GM13976 (cell line): ENCODE measurements around the gene RERE.

Source experiments
- DNase-seq: peaks from one replicate; pipeline ENCODE4 v3.0.0; 2012; ENCODE audit warnings: low spot score
- CTCF ChIP-seq: IDR thresholded peaks from 2 replicates; pipeline ENCODE4 v1.5.1; 2012; ENCODE audit warnings: borderline replicate concordance, mild to moderate bottlenecking; ENCODE audit not compliant: insufficient read depth; ENCODE audit errors: extremely low read depth, missing control alignments, control extremely low read depth
- in situ Hi-C: fragments of 300-500 bp; cut with MboI; formaldehyde crosslinking; loops from one replicate; pipeline ENCODE4 v1.12.0; 2022; ENCODE audit warnings: low sequenced_read_pairs, mixed read lengths, inconsistent platforms; ENCODE audit not compliant: unreplicated experiment

Gene RERE

GRCh38 chr1:8777867-8778266 is 39.6 kb downstream of the RERE start:
- no peak for TF ChIP-seq CTCF
- in situ Hi-C loops, result no loop called here
- DNase-seq, result no peak

- in situ Hi-C loops, result no loop called here
- no peak for TF ChIP-seq CTCF
- no peak for DNase-seq
These were observed 41.3 kb downstream of the RERE start for GRCh38 chr1:8776104-8776503.

- in situ Hi-C loops, result no loop called here
- no peak for DNase-seq
- TF ChIP-seq CTCF, result no peak
These were observed 50.4 kb downstream of the RERE start for GRCh38 chr1:8767006-8767405.

- no peak for DNase-seq
- in situ Hi-C loops, result no loop called here
- no peak for TF ChIP-seq CTCF
These were observed 52.2 kb downstream of the RERE start for GRCh38 chr1:8765198-8765597.

- TF ChIP-seq CTCF, result no peak
- in situ Hi-C loops, result no loop called here
- DNase-seq, result peak; percentile 49
These were observed 53.0 kb downstream of the RERE start for GRCh38 chr1:8764293-8764937.

- DNase-seq, result peak; percentile 46
- in situ Hi-C loops, result no loop called here
- TF ChIP-seq CTCF, result no peak
These were observed 53.6 kb downstream of the RERE start for GRCh38 chr1:8763888-8764287.
